Measurements from ENCODE around the gene CTNND1. TPM values are rescaled to one million over a fixed set of nuclear protein-coding genes. Genes with fewer than 3 reads are reported as not detected.
"Not testable (repeated sequence)": the region's sequence is repeated elsewhere in the genome, so short reads cannot be mapped to it uniquely, and the experiment has no call there.

Gene CTNND1
- total RNA-seq, 1 donor from 2014 or later: 179 TPM

DNA sequence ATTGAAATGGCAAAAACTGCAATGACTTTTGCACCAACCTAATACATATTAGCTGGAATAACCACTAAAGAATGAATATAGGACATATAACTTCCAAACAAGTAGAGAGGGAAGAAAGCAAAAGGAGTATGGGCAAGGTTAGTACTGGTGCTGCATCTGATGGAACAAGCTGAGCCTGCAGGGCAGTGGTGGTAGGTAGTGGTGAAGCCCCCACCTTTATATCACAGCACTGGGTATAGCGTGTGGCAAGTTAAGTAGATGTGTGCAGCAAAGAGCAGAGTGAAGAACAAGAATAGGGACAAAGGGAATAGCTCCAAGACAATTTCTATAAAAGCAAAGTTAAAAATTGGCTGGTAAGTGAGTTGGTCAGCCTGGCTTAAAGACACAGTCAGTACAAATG lies 62.3 kb downstream of the CTNND1 start:
- intact Hi-C loops (cut with DNase I): no loop called here
- Histone ChIP-seq H3K4me3 (no peak overlapping the region), H3K9me3 (no peaks in the 10 kb centered on the region), H3K4me1 (no peaks in the 10 kb centered on the region), H3K27me3 (no peaks in the 10 kb centered on the region), H3K36me3 (no peaks in the 10 kb centered on the region), H3K27ac (no peak overlapping the region)
- DNase-seq (ENCODE audit: extremely low spot score in 2 of 2): no peak
- TF ChIP-seq, protein P1, sequence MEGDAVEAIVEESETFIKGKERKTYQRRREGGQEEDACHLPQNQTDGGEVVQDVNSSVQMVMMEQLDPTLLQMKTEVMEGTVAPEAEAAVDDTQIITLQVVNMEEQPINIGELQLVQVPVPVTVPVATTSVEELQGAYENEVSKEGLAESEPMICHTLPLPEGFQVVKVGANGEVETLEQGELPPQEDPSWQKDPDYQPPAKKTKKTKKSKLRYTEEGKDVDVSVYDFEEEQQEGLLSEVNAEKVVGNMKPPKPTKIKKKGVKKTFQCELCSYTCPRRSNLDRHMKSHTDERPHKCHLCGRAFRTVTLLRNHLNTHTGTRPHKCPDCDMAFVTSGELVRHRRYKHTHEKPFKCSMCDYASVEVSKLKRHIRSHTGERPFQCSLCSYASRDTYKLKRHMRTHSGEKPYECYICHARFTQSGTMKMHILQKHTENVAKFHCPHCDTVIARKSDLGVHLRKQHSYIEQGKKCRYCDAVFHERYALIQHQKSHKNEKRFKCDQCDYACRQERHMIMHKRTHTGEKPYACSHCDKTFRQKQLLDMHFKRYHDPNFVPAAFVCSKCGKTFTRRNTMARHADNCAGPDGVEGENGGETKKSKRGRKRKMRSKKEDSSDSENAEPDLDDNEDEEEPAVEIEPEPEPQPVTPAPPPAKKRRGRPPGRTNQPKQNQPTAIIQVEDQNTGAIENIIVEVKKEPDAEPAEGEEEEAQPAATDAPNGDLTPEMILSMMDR (IDR thresholded peaks at IDR 0.05): no peak
- no peak for TF ChIP-seq POLR2A (IDR thresholded peaks at IDR 0.05)

DNA sequence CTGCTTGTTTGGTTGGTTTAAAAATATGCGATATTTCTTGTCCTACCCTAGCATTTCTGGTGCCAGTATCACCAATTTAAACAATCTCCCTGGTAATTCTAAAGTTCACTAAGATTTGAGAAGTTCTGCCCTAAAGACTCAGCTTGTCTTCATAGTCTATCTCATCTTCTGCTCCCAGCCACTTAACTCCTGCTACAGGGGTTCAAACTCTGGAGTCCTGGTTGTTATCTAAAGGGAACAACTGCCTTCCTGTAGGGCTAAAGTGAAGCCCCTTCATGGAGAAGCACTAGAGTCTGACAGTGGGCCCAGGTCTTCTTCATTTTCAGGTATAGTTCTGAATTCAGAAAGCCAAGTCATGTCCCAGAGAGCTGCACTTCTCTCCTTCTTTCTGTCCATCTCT lies 73.2 kb downstream of the CTNND1 start:
- no peak for DNase-seq (ENCODE audit: extremely low spot score in 2 of 2)
- no peaks in the 10 kb centered on the region for H3K4me1 ChIP-seq
- H3K4me3 ChIP-seq: no peak overlapping the region
- no peaks in the 10 kb centered on the region for H3K27me3 ChIP-seq
- intact Hi-C loops (cut with DNase I): no loop called here
- no peaks in the 10 kb centered on the region for H3K36me3 ChIP-seq
- no peak overlapping the region for H3K27ac ChIP-seq
- TF ChIP-seq, protein P1 (IDR thresholded peaks at IDR 0.05): no peak
- TF ChIP-seq POLR2A (IDR thresholded peaks at IDR 0.05) (no peak), POLR2AphosphoS5 (IDR thresholded peaks at IDR 0.05; ENCODE audit: insufficient read depth in 1 of 2, low read depth in 1 of 2) (no peak)
- no peaks in the 10 kb centered on the region for H3K9me3 ChIP-seq

DNA sequence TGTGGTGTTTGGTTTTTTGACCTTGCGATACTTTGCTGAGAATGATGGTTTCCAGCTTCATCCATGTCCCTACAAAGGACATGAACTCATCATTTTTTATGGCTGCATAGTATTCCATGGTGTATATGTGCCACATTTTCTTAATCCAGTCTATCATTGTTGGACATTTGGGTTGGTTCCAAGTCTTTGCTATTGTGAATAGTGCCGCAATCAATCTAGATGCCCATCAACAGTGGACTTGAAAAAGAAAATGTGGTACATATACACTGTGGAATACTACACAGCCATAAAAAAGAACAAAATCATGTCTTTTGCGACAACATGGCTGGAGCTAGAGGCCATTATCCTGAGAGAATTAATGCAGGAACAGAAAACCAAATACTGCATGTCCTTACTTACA lies 77.0 kb downstream of the CTNND1 start:
- not testable (repeated sequence) for H3K27me3 ChIP-seq; DNase-seq (ENCODE audit: extremely low spot score in 2 of 2)

DNA sequence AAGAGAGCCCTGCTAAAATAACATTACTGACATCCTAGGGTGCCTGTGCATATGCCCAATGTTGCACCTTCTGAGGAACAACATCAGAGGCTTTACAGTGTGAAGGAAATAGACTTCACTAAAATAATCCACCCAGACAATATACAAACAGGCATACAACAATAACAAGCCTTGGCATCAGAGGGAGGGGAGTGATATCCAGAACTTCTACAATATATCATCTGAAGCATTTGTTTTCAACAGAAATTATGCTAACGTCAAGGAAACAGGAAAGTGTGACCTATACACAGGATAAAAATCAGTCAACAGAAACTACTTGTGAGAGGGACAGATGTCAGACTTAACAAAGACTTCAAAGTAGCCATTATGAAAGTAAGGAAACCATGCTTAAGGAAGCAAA lies 81.3 kb downstream of the CTNND1 start:
- intact Hi-C loops (cut with DNase I): no loop called here
- Histone ChIP-seq H3K27ac (no peak overlapping the region), H3K27me3 (no peaks in the 10 kb centered on the region), H3K36me3 (no peaks in the 10 kb centered on the region), H3K9me3 (no peaks in the 10 kb centered on the region), H3K4me3 (no peak overlapping the region), H3K4me1 (no peaks in the 10 kb centered on the region)
- TF ChIP-seq, protein P1 (IDR thresholded peaks at IDR 0.05): no peak
- TF ChIP-seq POLR2AphosphoS5 (IDR thresholded peaks at IDR 0.05; ENCODE audit: insufficient read depth in 1 of 2, low read depth in 1 of 2) (no peak), POLR2A (IDR thresholded peaks at IDR 0.05) (no peak)
- no peak for DNase-seq (ENCODE audit: extremely low spot score in 2 of 2)

More for the DNA sequence above, 77.0 kb downstream of the CTNND1 start:
- H3K27ac ChIP-seq; intact Hi-C loops (cut with DNase I); H3K36me3 ChIP-seq; H3K9me3 ChIP-seq; H3K4me3 ChIP-seq; H3K4me1 ChIP-seq: not testable (repeated sequence)

DNA sequence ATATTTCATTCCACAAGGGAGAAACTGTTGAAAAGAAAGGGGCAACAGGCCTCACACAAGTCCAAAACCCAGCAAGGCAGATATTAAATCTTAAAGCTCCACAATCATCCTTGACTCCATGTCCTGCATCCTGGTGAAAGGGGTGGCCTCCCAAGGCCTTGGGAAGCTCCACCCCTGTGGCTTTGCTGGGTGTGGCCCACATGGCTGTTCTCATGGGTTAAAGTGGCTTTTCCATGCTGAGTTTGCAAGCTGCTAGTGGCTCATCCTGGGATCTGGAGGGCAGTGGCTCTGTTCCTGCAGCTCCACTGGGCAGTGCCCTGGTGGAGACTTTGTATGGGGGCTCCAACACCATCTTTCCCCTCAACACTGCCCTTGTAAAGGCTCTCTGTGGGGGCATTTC lies 106.4 kb downstream of the CTNND1 start:
- intact Hi-C loops (cut with DNase I): no loop called here
- TF ChIP-seq, protein P1 (IDR thresholded peaks at IDR 0.05): no peak
- TF ChIP-seq POLR2A (IDR thresholded peaks at IDR 0.05): no peak
- TF ChIP-seq POLR2AphosphoS5 (IDR thresholded peaks at IDR 0.05; ENCODE audit: insufficient read depth in 1 of 2, low read depth in 1 of 2): no peak
- H3K27ac ChIP-seq: no peak overlapping the region
- H3K4me1 ChIP-seq: no peaks in the 10 kb centered on the region
- no peak for DNase-seq (ENCODE audit: extremely low spot score in 2 of 2)
- no peaks in the 10 kb centered on the region for H3K27me3 ChIP-seq
- no peaks in the 10 kb centered on the region for H3K9me3 ChIP-seq
- no peaks in the 10 kb centered on the region for H3K36me3 ChIP-seq
- no peak overlapping the region for H3K4me3 ChIP-seq

DNA sequence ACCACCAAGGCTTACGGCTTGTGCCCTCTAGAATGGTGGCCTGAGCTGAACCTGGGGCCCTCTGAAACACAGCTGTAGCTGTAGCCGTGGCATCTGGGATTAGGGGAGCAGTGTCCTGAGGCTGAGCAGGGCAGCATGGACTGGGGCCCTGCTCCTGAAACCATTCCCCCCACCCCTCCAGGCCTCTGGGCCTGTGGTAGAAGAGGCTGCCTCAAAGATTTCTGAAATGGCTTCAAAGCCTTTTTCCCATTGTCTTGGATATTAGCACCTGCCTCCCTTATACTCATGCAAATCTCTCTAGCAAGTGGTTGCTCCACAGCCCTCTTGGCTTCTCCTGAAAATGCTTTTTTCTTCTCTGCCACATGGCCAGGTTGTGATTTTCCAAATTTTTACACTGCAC lies 106.9 kb downstream of the CTNND1 start:
- intact Hi-C loops (cut with DNase I): no loop called here
- DNase-seq (ENCODE audit: extremely low spot score in 2 of 2): no peak
- H3K36me3 ChIP-seq: no peaks in the 10 kb centered on the region
- no peak overlapping the region for H3K4me3 ChIP-seq
- H3K4me1 ChIP-seq: no peaks in the 10 kb centered on the region
- no peaks in the 10 kb centered on the region for H3K9me3 ChIP-seq
- no peak overlapping the region for H3K27ac ChIP-seq
- H3K27me3 ChIP-seq: no peaks in the 10 kb centered on the region
- TF ChIP-seq POLR2A (IDR thresholded peaks at IDR 0.05): no peak
- TF ChIP-seq, protein P1 (IDR thresholded peaks at IDR 0.05): no peak
- no peak for TF ChIP-seq POLR2AphosphoS5 (IDR thresholded peaks at IDR 0.05; ENCODE audit: insufficient read depth in 1 of 2, low read depth in 1 of 2)
